Measurements from ENCODE around the gene NCBP3.
"Not testable (repeated sequence)": the region's sequence is repeated elsewhere in the genome, so short reads cannot be mapped to it uniquely, and the experiment has no call there.

NCBP3 gene

GRCh38 chr17:3846437-3847164 lies 555 bp upstream of the NCBP3 start:
- DNase-seq, result no peak

GRCh38 chr17:3845291-3845620 lies 790 bp downstream of the NCBP3 start:
- DNase-seq, result no peak

GRCh38 chr17:3844556-3844955 lies 1.5 kb downstream of the NCBP3 start:
- DNase-seq, result not testable (repeated sequence)

GRCh38 chr17:3843935-3844516 lies 2.0 kb downstream of the NCBP3 start:
- DNase-seq, result peak; percentile 19

GRCh38 chr17:3838206-3838605 lies 7.8 kb downstream of the NCBP3 start:
- DNase-seq, result no peak

- DNase-seq, result no peak
These were observed 9.5 kb downstream of the NCBP3 start for GRCh38 chr17:3836551-3836950.

GRCh38 chr17:3835410-3836229 lies 10.4 kb downstream of the NCBP3 start:
- DNase-seq, result no peak

- no peak for DNase-seq
These were observed 11.2 kb downstream of the NCBP3 start for GRCh38 chr17:3834811-3835210.

GRCh38 chr17:3828852-3829232 lies 17.2 kb downstream of the NCBP3 start:
- no peak for DNase-seq

- DNase-seq, result no peak
These were observed 17.7 kb downstream of the NCBP3 start for GRCh38 chr17:3828151-3828851.

- peak; percentile 67 for DNase-seq
These were observed 18.8 kb downstream of the NCBP3 start for GRCh38 chr17:3827124-3827773.

GRCh38 chr17:3826191-3826590 lies 19.9 kb downstream of the NCBP3 start:
- DNase-seq, result no peak

GRCh38 chr17:3821101-3821500 lies 24.9 kb downstream of the NCBP3 start:
- no peak for DNase-seq

GRCh38 chr17:3818786-3819185 lies 27.3 kb downstream of the NCBP3 start:
- DNase-seq, result no peak

- DNase-seq, result no peak
These were observed 28.0 kb downstream of the NCBP3 start for GRCh38 chr17:3817851-3818605.

GRCh38 chr17:3815925-3816324 lies 30.1 kb downstream of the NCBP3 start:
- no peak for DNase-seq

- no peak for DNase-seq
These were observed 30.9 kb downstream of the NCBP3 start for GRCh38 chr17:3815122-3815521.

- no peak for DNase-seq
These were observed 31.7 kb downstream of the NCBP3 start for GRCh38 chr17:3814361-3814760.

GRCh38 chr17:3813171-3813570 lies 32.9 kb downstream of the NCBP3 start:
- DNase-seq, result no peak

GRCh38 chr17:3812771-3813170 lies 33.3 kb downstream of the NCBP3 start:
- no peak for DNase-seq

- no peak for DNase-seq
These were observed 33.8 kb downstream of the NCBP3 start for GRCh38 chr17:3812284-3812683.

- no peak for DNase-seq
These were observed 36.0 kb downstream of the NCBP3 start for GRCh38 chr17:3810019-3810418.
